Mucosa of gallbladder (tissue), 1 donor: ENCODE data around the gene CA9. TPM values are rescaled to one million over a fixed set of nuclear protein-coding genes. Genes with fewer than 3 reads are reported as not detected.

Source experiments
- DNase-seq: peaks from one replicate; pipeline ENCODE4 v3.0.0-alpha.2; 2020; ENCODE audit warnings: low spot score
- total RNA-seq: library from RNA; stranded (reverse); gene quantifications from one replicate; pipeline ENCODE4 v1.2.1, GENCODE V29; 2021
- donor health status: DM: no; HTN: no; CAD: no.

Gene CA9
- total RNA-seq, 1 donor from 2014 or later, result 777 TPM

- DNase-seq, result no peak
These were observed 1.5 kb downstream of the CA9 start for GRCh38 chr9:35675204-35675603.

GRCh38 chr9:35675732-35676392, 2.1 kb downstream of the CA9 start:
- DNase-seq, result peak; percentile 45

- no peak for DNase-seq
These were observed 5.4 kb downstream of the CA9 start for GRCh38 chr9:35679091-35679490.

GRCh38 chr9:35679766-35680330, 6.1 kb downstream of the CA9 start:
- DNase-seq, result no peak

DNA sequence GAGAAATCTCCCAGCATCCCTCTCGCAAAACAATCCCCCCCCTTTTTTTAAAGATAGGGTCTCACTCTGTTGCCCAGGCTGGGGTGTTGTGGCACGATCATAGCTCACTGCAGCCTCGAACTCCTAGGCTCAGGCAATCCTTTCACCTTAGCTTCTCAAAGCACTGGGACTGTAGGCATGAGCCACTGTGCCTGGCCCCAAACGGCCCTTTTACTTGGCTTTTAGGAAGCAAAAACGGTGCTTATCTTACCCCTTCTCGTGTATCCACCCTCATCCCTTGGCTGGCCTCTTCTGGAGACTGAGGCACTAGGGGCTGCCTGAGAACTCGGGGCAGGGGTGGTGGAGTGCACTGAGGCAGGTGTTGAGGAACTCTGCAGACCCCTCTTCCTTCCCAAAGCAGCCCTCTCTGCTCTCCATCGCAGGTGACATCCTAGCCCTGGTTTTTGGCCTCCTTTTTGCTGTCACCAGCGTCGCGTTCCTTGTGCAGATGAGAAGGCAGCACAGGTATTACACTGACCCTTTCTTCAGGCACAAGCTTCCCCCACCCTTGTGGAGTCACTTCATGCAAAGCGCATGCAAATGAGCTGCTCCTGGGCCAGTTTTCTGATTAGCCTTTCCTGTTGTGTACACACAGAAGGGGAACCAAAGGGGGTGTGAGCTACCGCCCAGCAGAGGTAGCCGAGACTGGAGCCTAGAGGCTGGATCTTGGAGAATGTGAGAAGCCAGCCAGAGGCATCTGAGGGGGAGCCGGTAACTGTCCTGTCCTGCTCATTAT, 6.8 kb downstream of the CA9 start:
- no peak for DNase-seq

DNA sequence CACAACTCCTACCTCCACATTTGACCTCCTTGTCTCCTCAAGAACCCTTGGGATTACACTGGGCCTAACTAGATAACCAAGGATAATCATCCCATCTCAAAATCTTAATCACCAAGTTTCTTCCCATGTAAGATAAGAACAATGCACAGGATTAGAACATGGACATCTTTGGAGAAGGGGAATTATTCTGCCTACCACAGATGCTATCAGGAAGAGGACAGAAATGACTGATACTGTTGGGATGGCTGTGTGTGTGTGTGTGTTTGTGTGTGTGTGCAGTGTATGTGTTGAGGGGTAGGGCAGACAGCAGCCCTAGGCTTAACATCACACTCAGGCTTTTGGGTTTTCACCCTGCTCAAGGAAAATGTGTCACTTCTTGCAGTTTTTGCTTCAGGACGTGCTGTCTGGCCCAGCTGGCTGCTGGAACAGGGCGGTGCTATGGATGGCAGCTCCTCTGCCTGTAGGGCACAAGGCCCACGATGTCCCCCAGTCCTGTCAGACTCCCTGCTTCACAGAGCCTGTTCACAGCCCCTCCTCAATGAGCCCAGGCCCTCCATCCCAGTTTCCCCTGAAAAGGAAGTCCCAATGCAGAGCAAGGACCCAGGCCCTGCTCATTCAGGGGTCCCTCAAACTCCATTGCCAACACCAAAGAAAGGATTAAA, 7.7 kb downstream of the CA9 start:
- DNase-seq, result no peak

- DNase-seq, result no peak
These were observed 8.3 kb downstream of the CA9 start for GRCh38 chr9:35682051-35682450.

- no peak for DNase-seq
These were observed 9.0 kb downstream of the CA9 start for GRCh38 chr9:35682520-35683315.

DNA sequence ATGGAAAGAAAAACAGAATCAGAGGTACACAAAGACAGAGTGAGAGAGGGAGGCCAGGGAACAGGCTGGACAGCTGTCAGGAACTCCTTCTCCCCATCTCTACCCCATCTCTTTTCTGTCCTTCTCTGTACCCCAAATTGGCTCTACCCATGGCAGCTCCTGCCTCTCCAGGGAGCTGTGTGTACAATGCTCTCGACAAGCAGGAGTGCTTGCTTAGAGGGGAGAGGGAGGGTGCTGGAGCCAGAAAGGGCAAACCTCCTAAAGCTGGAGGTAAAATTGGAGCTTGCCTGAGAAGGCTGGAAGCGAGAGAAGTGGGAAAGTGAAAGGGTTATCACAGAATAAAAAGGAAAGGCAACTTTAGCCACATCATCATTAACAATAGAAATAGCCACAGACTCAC, 9.6 kb downstream of the CA9 start:
- no peak for DNase-seq

- DNase-seq, result no peak
These were observed 11.2 kb downstream of the CA9 start for GRCh38 chr9:35684921-35685320.

GRCh38 chr9:35685506-35685905, 11.8 kb downstream of the CA9 start:
- no peak for DNase-seq

DNA sequence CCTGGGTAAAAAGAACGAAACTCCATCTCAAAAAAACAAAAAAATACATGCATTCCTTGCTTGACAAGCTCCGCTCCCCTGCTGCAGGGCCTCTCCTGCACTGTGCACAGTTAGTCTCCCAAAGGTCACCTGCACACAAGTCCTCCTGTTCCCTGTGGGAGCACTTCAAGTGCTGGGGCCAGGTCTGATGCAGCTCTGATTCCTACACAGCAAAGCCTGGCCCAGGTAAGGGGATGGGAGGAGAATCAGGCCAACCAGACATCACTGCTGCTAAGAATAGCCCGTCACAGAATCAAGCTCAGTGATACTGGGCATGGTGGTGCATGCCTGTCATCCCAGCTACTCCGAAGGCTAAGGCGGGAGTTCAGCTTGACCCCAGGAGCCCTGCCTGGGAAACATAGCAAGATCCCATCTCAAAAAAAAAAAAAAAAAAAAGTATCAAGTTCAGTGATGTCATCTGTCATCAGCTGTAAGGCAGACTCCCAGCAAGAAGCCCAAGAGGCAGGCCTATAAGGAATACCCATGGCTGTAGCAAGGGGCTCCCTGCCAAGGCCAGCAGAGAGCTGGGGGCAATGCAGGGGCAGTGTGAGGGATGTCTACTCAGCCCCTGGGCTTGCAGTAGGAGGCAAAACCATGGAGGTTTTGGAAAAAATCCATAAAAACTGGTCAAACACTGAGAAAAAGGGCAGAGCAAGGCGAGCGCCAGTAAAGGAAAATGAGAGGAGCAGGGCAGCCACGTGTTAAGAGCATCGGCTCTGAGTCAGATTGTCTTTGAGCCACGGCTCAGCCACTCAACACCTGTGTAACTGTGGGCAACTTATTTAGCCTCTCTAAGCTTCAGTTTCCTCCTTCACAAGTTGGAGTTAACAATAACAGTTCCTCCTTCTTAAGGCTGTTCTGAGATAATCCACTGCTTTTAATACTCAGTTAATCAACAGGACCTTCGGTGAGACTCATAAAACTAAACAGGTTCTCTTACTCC, 12.8 kb downstream of the CA9 start:
- DNase-seq, result no peak

DNA sequence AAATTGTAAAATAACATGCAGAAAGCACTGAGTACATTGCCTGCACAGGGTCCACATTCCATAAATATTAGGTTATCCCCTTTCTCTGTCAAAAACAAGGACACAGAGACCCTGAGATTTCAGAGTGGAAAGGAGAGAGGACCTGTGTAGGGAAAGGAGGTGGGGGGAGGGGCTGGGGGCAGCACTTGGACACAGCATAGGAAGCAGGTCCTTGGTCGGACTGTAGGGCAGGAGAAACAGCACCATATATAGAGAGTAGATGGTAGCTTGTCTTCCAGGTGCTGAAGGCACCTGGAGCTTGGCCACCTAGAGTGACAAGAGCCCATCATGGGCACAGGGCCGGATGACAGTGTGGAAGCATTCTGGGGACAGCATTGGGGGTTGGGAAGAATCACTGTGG, 13.6 kb downstream of the CA9 start:
- DNase-seq, result no peak

DNA sequence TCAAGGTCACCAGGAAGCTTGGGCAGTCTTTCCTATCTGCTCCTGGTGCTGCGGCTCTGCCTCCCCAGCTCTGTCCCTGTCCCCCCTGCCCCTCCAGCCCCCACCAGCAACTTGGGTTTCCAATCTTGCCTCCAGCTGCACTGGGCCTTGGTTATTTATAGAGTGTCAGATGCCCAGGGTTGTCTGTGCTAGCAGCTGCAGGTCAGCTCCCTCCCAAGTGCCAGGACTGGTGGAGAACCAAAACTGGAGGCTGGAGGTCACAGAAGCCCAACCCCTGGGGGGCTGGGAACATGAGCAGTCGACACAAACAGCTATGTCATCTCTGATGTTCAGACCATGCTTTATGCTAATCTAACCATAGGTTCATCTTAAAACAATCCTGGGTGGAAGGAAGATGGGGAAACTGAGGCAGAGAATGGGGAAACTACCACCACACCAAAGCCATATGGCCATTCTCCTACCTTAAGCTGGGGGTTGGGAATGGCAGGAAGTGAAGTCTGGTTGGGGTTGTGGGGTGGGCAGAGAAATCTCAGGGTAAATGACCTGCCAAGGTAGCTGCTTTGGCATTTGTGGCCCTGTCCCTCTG, 14.3 kb downstream of the CA9 start:
- DNase-seq, result no peak

DNA sequence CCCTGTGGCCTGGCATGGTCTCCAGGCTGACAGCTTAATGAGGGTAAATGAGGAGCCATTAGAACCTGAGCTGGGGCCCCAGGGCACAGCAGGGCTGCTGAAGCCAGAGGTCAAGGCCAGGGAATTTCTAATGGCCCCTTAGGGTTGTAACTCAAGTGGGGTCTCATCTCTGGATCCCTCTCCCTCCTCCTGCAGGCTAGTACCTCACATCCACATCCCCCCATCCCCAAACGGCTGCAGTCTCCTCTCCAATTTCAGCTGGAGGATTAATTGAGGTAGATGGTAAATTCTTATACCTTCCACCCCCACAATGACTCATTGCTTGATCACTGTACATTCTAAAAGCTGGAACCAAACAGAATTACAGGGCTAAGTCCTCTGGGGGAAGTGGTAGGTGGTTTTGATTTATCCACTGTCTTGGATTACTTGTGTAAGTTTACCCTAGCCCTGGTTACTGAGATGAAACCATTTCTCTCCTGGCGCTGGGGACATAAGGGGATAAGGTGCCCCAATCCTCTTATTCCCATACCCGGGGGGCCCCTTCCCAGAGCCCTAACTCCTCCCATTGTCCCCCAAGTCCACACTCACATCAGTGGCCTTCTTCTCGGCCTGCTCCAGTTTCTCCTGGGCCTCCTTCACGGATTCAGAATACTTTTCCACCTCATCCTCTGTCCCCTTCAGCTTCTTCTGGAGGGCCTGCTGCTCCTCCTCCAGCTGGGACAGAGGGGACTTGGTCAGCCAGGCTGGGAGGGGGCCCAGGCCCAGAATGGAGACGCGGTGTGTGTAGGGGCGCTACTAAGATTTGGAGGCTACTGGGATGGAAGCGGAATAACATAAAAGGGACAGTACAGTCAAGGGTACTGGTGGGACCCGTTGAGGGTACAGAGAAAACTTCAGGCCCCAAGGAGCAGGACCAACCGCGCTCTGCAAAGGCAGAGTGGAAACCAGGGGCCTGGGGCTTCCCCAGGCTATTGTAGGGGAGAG, 15.1 kb downstream of the CA9 start:
- no peak for DNase-seq

DNA sequence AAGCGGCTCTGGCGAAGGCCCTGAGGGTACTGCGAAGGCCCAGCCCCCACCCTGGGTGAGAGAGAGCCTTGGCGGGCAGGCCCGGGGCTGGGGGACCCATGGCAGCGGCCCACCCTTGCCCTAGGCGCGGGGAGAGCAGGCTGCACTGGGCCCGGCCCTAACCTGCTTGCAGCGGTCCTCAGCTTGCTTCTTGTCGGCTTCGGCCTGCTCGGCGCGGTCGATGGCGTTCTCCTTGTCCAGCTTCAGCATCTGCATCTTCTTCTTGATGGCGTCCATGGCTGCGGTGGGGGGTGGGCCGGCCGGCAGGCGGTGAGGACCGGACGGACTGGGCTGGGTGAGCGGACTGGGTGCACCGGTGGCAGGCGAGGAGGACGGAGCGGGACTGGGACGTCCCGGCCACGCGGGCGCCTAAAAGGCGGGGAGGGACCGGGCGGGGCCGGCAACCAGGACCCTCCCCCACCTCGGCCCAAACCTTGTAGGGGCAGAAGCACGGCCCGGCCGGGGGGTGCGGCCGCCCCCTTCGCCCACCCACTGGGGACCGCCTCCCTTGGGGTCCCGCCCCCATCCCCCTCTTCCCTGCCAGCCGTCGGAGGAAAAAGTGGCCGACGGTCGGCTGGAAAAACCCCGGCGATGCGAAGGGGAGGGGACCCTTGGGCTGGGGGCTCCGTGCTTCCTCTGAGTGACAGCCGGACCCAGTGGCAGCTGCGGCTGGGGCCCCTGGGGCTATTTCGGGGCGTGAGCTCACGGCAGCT, 16.0 kb downstream of the CA9 start, which contains the start of gene TPM2:
Gene TPM2, minus strand, starts transcription at position 384 of the 752 bp plus-strand sequence. Its CDS starts 108 bp downstream, at position 276.
- DNase-seq, result peak; percentile 72

DNA sequence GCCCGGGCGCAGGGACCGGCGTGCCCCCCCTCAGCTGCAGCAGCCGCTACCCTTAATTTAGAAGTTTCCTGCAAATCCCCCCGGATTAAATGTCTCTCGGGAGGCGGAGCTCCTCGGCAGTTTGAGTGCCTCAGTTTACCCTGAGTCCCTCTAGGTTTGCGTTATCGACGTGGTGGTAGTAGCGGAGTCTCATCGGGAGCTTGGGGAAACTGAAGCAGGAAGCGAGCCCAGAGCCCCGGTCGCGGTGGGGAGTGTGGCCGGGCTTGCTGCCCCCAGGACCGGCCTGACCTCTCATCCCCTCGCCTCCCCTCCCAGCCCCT, 16.5 kb downstream of the CA9 start:
- no peak for DNase-seq
